Small intestine (tissue), 7 donors: ENCODE measurements around the gene E2F4. TPM values are rescaled to one million over a fixed set of nuclear protein-coding genes. Genes with fewer than 3 reads are reported as not detected.

ENCODE experiments used
- DNase-seq, 2 donors: peaks; one replicate each; pipeline versions ENCODE4 v3.0.0 to v3.0.0-alpha.2; 2013
- FAIRE-seq: peaks from 2 replicates; lab custom pipeline; 2012; peaks lifted over from hg19 to GRCh38; lab: Jason Lieb, UNC
- H3K27ac ChIP-seq, 3 donors: one replicate each; pipeline ENCODE4 v1.5.1; 2013; ENCODE audit warnings: low read length in 2 of 3, mild to moderate bottlenecking in 2 of 3, control low read depth in 1 of 3, inconsistent platforms in 1 of 3, low read depth in 1 of 3, moderate library complexity in 1 of 3
- H3K27me3 ChIP-seq, 3 donors: one replicate each; pipeline ENCODE4 v1.6.1; 2013; ENCODE audit warnings: low read length in 3 of 3, inconsistent platforms in 1 of 3; ENCODE audit not compliant: control insufficient read depth in 3 of 3, insufficient read depth in 3 of 3
- H3K36me3 ChIP-seq, 3 donors: one replicate each; pipeline ENCODE4 v1.6.1; 2013; ENCODE audit warnings: low read length in 3 of 3, inconsistent platforms in 1 of 3, low read depth in 1 of 3, mild to moderate bottlenecking in 1 of 3, moderate library complexity in 1 of 3; ENCODE audit not compliant: control insufficient read depth in 3 of 3, insufficient read depth in 2 of 3
- H3K4me1 ChIP-seq, 3 donors: one replicate each; pipeline ENCODE4 v1.6.1; 2013; ENCODE audit warnings: low read length in 2 of 3, inconsistent platforms in 1 of 3, low read depth in 1 of 3, mild to moderate bottlenecking in 1 of 3, moderate library complexity in 1 of 3; ENCODE audit not compliant: control insufficient read depth in 3 of 3, insufficient read depth in 2 of 3
- H3K4me3 ChIP-seq, 3 donors: one replicate each; pipeline ENCODE4 v1.5.1; 2013; ENCODE audit warnings: low read length in 3 of 3, control low read depth in 1 of 3, inconsistent platforms in 1 of 3, low read depth in 1 of 3, mild to moderate bottlenecking in 1 of 3, moderate library complexity in 1 of 3
- H3K9me3 ChIP-seq, 2 donors: one replicate each; pipeline ENCODE4 v1.6.1; 2013; ENCODE audit warnings: low read depth in 1 of 2, low read length in 1 of 2; ENCODE audit not compliant: control insufficient read depth in 2 of 2, insufficient read depth in 1 of 2
- WGBS, 3 donors: extraction: QIAGEN DNeasy Blood & Tissue Kit; methylation state at CpG; one replicate each; pipeline ENCODE4 v1.1.7; 2013; 5-methylcytosine and 5-hydroxymethylcytosine counted together
- polyA plus RNA-seq, 4 donors: library from polyadenylated mRNA; stranded (reverse) in 3 of 4; unstranded in 1 of 4; fragments of 200-250 nt in 3 of 4; fragments of 120-200 nt in 1 of 4; gene quantifications; one replicate each; pipeline versions ENCODE4 v1.2.1 to v1.2.3, GENCODE V29; 2013
- donor health status: healthy with polysubstance abuse.
- donor health status: control.
- donor health status: control.
- donor health status: Bipolar disorder and iron deficiency.
- donor health status: healthy.

Gene E2F4
- polyA plus RNA-seq, 4 donors = 48.6 to 63.7 (median 58.3) TPM

GRCh38 chr16:67196881-67197280, 4.9 kb downstream of the E2F4 start:
- Histone ChIP-seq H3K27ac (no peak overlapping the region), H3K36me3 (peaks cover 11 to 78% (median 24%) of the 10 kb centered on the region in 3 donors), H3K27me3 (no peaks in the 10 kb centered on the region), H3K4me3 (no peak overlapping the region), H3K4me1 (peaks cover 5 to 32% (median 11%) of the 10 kb centered on the region in 3 donors), H3K9me3 (no peaks in the 10 kb centered on the region)
- no peak for FAIRE-seq
- DNase-seq = no peak
- 91 to 100% (median 96%) methylated on average over 1 of the region's 1 CpG for WGBS, 3 donors

DNA sequence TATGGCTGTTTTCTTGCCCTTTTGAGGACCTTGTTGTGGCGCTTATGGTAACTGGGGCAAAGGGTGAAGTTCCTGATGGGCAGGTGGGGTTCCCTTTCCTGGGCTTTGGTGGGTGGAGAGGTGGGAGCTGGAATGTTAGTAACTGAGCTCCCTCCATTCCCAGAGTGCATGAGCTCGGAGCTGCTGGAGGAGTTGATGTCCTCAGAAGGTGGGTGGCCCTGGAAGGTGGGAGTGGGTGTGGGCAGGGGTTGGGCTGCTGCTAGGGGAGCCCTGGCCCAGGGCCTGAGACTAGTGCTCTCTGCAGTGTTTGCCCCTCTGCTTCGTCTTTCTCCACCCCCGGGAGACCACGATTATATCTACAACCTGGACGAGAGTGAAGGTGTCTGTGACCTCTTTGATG, 5.7 kb downstream of the E2F4 start:
- WGBS, 3 donors = 61 to 74% (median 62%) methylated on average over 6 of the region's 6 CpGs
- Histone ChIP-seq H3K4me1 (peaks cover 5 to 30% (median 11%) of the 10 kb centered on the region in 3 donors), H3K27ac (peak overlapping the region in 1 of 3 donors; percentile 97), H3K4me3 (no peak overlapping the region), H3K36me3 (peaks cover 11 to 85% (median 30%) of the 10 kb centered on the region in 3 donors), H3K9me3 (no peaks in the 10 kb centered on the region), H3K27me3 (no peaks in the 10 kb centered on the region)
- no peak for FAIRE-seq
- no peak for DNase-seq

- DNase-seq (peak; percentile 65 to 82), FAIRE-seq (no peak)
- Histone ChIP-seq H3K27me3 (no peaks in the 10 kb centered on the region), H3K9me3 (no peaks in the 10 kb centered on the region), H3K36me3 (peaks cover 11 to 85% (median 32%) of the 10 kb centered on the region in 3 donors), H3K4me1 (peaks cover 2 to 24% (median 7%) of the 10 kb centered on the region in 3 donors), H3K27ac (peak overlapping the region; percentile 93 to 99 (median 97)), H3K4me3 (peak overlapping the region in 1 of 3 donors; percentile 0)
- 36 to 54% (median 47%) methylated on average over 11 to 12 of the region's 12 CpGs for WGBS, 3 donors
Observed at GRCh38 chr16:67198238-67198734, 6.3 kb downstream of the E2F4 start.

- H3K27me3 ChIP-seq = no peaks in the 10 kb centered on the region
- peak; percentile 91 to 92 for DNase-seq
- peak within 1 kb of the TSS; percentile 93 to 99 (median 97) for H3K27ac ChIP-seq
- H3K4me1 ChIP-seq = peaks cover 0 to 17% (median 2%) of the 10 kb centered on the region in 3 donors
- no peaks in the 10 kb centered on the region for H3K9me3 ChIP-seq
- FAIRE-seq = no peak
- H3K36me3 ChIP-seq = peaks cover 13 to 86% (median 37%) of the 10 kb centered on the region in 3 donors
- 15 to 43% (median 33%) methylated on average over 45 to 61 of the region's 61 CpGs for WGBS, 3 donors
- H3K4me3 ChIP-seq = peak within 1 kb of the TSS; percentile 10 to 93 (median 65)
Observed at GRCh38 chr16:67199011-67199807, 7.3 kb downstream of the E2F4 start, which contains the start of gene ELMO3. TSS of gene ELMO3 (plus strand) at chr16:67199131. CDS start at chr16:67199327, 196 bp downstream.

GRCh38 chr16:67199808-67200198, 7.8 kb downstream of the E2F4 start:
- Histone ChIP-seq H3K27ac (peak overlapping the region in 2 of 3 donors; percentile 14 to 99), H3K4me3 (peak overlapping the region in 2 of 3 donors; percentile 65 to 93), H3K36me3 (peaks cover 13 to 85% (median 38%) of the 10 kb centered on the region in 3 donors), H3K4me1 (peaks cover 0 to 17% (median 2%) of the 10 kb centered on the region in 3 donors), H3K9me3 (no peaks in the 10 kb centered on the region), H3K27me3 (no peaks in the 10 kb centered on the region)
- peak; percentile 46 to 69 for DNase-seq
- WGBS, 3 donors = 14 to 42% (median 22%) methylated on average over 22 of the region's 22 CpGs
- FAIRE-seq = no peak

DNA sequence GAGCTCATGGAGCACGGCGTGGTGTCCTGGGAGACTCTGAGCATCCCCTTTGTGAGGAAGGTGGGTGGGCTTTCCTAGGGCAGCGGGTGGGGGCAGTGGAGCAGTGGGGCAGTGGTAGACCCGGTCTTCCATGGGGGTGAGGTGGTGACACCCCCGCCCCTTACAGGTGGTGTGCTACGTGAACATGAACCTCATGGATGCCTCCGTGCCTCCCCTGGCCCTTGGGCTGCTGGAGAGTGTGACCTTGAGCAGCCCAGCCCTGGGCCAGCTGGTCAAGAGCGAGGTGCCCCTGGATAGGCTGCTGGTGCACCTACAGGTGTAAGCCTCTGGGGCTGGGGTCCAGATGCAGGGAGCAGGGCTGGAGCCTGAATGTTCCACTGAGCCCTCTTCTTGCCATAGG, 8.5 kb downstream of the E2F4 start:
- H3K9me3 ChIP-seq = no peaks in the 10 kb centered on the region
- DNase-seq (no peak), FAIRE-seq (no peak)
- H3K4me1 ChIP-seq = peaks cover 0 to 17% (median 2%) of the 10 kb centered on the region in 3 donors
- peaks cover 10 to 80% (median 38%) of the 10 kb centered on the region in 3 donors for H3K36me3 ChIP-seq
- 89 to 94% (median 90%) methylated on average over 8 of the region's 8 CpGs for WGBS, 3 donors
- no peaks in the 10 kb centered on the region for H3K27me3 ChIP-seq
- no peak overlapping the region for H3K27ac ChIP-seq
- H3K4me3 ChIP-seq = peak overlapping the region in 1 of 3 donors; percentile 93

DNA sequence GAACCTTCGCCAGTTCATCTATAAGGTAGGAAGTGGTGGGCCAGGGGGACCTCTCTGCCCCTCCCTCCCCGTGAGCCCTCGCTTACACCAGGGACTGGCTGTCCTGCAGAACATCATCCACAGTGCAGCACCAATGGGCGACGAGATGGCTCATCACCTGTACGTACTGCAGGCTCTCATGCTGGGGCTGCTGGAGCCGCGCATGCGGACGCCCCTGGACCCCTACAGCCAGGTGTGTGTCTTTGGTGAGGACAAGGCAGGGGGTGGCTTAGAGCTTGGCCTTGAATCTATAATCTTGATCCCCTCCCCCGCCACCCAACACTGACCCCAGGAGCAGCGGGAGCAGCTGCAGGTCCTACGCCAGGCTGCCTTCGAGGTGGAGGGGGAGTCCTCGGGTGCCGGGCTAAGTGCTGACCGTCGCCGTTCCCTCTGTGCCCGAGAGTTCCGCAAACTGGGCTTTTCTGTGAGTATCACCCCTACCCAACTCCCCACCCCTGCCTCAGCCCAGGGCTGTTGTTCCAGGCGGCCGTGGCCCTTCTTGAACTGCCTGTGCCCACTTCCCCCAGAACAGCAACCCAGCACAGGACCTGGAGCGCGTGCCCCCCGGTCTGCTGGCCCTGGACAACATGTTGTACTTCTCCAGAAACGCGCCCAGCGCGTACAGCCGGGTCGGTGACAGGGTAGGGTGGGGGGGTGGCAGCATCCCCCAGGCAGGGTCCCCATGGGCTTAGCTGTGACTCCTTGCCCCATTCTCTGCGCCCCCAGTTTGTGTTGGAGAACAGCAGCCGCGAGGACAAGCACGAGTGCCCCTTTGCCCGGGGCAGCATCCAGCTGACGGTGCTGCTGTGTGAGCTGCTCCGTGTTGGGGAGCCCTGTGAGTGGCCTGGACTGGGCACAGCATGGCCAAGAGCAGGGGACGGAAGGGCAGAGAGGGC, 9.7 kb downstream of the E2F4 start:
- DNase-seq = no peak

More for the DNA sequence above, 9.7 kb downstream of the E2F4 start:
- H3K4me3 ChIP-seq = no peak overlapping the region
- H3K27me3 ChIP-seq = no peaks in the 10 kb centered on the region
- H3K27ac ChIP-seq = no peak overlapping the region
- H3K9me3 ChIP-seq = no peaks in the 10 kb centered on the region
- WGBS, 3 donors = 93 to 96% (median 94%) methylated on average over 39 to 40 of the region's 40 CpGs
- peaks cover 5 to 78% (median 31%) of the 10 kb centered on the region in 3 donors for H3K36me3 ChIP-seq
- FAIRE-seq = no peak
- H3K4me1 ChIP-seq = peaks cover 0 to 17% (median 2%) of the 10 kb centered on the region in 3 donors
